C4-2B (cell line): Measurements from ENCODE around the gene ZNF106.

Source experiments
- H3K27ac ChIP-seq: fragments of 450-650 bp; 2 replicates; pipeline ENCODE4 v1.5.1; 2017
- CTCF ChIP-seq: fragments of 450-650 bp; conservative IDR thresholded peaks from 2 replicates; pipeline ENCODE4 v1.5.1; 2017; ENCODE audit warnings: mild to moderate bottlenecking
- ZFX ChIP-seq: fragments of 450-650 bp; IDR thresholded peaks from 2 replicates; pipeline ENCODE4 v1.6.1; 2017

Gene ZNF106

DNA sequence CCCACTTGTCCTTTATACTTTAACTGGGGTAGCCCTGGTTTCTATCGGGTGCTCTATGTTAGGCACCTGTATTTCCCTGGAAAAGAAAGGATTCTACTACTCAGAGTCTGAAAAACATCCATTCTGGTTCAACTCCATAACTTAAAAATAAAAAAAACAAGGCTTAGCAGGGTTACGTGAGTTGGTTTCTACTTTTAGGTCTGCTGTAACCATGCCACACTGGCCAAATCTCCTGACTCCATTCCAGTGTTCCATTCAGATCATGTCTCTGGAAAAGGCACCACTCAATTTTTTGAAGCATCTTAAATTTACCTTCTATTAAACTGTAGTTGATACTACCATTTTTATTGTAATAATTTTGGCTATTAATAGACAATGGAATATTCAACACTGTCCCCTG is 69.6 kb downstream of the ZNF106 start:
- H3K27ac ChIP-seq: no peak overlapping the region
- no peak for TF ChIP-seq CTCF
- TF ChIP-seq ZFX: no peak

DNA sequence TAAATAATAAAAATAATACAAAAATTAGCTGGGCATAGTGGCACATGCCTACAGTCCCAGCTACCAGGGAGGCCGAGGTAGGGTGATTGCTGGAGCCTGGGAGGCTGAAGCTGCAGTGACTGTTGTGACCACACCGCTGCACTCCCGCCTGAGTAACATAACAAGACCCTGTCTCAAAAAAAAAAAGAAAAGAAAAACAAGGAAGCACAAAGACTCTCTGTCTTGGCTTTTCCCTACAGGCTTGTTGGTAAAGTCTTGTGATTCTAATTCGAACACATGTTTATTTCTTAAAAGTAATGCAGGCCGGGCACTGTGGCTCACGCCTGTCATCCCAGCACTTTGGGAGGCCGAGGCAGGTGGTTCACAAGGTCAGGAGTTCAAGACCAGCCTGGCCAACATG is 71.6 kb downstream of the ZNF106 start:
- H3K27ac ChIP-seq: no peak overlapping the region

GRCh38 chr15:42413920-42414319 is 77.0 kb downstream of the ZNF106 start:
- H3K27ac ChIP-seq: no peak overlapping the region
- TF ChIP-seq CTCF (no peak), ZFX (no peak)

More for the DNA sequence above, 71.6 kb downstream of the ZNF106 start:
- TF ChIP-seq ZFX: no peak
- TF ChIP-seq CTCF: no peak

- TF ChIP-seq ZFX (no peak), CTCF (no peak)
- H3K27ac ChIP-seq: no peak overlapping the region
These were observed 79.1 kb downstream of the ZNF106 start for GRCh38 chr15:42411884-42412283.

GRCh38 chr15:42409011-42409410 is 81.9 kb downstream of the ZNF106 start:
- H3K27ac ChIP-seq: no peak overlapping the region
- TF ChIP-seq ZFX (no peak), CTCF (no peak)

DNA sequence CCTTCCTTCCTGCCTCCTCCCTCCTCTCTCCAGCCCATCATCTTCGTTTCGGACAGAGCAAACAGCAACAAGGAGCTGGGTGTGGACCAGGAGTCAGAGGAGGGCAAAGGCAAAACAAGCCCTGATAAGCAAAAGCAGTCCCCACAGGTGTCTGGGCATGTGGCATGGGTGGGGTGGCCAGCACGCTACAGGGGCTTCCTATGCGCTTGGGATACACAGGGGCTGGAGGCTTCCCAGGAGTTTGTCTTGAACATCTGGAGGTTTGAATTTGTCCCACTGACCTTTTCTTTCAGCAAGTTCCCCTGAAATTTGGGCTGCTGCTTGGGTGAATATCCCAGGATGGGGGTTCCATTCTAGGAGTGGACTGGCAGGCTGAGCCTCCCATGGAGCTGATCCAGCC is 82.8 kb downstream of the ZNF106 start:
- TF ChIP-seq CTCF (no peak), ZFX (no peak)
- no peak overlapping the region for H3K27ac ChIP-seq

- H3K27ac ChIP-seq: no peak overlapping the region
- TF ChIP-seq ZFX: no peak
- TF ChIP-seq CTCF: no peak
These were observed 85.0 kb downstream of the ZNF106 start for GRCh38 chr15:42405863-42406482.
